Loucy (cell line): ENCODE results near the gene SOCS2.

Experiments used
- EZH2phosphoT487 ChIP-seq: fragments of 200-600 bp; IDR thresholded peaks from 2 replicates; pipeline ENCODE4 v1.6.1; 2018; ENCODE audit warnings: antibody characterized with exemption, mild to moderate bottlenecking, moderate library complexity, borderline replicate concordance
- TF ChIP-seq, protein P1 (sequence below): fragments of 200-600 bp; sonication (generic); conservative IDR thresholded peaks from 2 replicates; pipeline ENCODE4 v1.5.1; 2014; ENCODE audit warnings: mild to moderate bottlenecking, antibody characterized with exemption, low read length

DNA sequence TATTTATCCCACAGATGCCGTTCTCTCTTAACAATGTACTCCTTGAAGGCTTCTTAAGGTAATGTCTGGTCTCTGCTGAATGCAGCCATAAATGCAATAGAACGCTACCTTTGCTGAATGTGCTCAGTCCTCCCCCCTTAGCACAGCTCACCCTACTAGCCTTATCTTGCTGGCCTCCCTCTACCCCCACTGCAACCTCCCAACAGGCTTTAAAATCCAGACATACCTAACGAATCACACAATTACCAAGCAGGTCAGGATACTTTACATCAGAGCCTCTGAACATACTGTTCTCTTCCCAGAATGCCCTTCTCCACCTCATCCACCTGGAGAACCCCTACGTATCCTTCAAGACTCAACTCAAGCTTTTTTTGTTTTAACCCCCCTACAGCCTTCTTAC is 53.7 kb downstream of the SOCS2 start:
- TF ChIP-seq, protein P1, sequence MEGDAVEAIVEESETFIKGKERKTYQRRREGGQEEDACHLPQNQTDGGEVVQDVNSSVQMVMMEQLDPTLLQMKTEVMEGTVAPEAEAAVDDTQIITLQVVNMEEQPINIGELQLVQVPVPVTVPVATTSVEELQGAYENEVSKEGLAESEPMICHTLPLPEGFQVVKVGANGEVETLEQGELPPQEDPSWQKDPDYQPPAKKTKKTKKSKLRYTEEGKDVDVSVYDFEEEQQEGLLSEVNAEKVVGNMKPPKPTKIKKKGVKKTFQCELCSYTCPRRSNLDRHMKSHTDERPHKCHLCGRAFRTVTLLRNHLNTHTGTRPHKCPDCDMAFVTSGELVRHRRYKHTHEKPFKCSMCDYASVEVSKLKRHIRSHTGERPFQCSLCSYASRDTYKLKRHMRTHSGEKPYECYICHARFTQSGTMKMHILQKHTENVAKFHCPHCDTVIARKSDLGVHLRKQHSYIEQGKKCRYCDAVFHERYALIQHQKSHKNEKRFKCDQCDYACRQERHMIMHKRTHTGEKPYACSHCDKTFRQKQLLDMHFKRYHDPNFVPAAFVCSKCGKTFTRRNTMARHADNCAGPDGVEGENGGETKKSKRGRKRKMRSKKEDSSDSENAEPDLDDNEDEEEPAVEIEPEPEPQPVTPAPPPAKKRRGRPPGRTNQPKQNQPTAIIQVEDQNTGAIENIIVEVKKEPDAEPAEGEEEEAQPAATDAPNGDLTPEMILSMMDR: no peak
- TF ChIP-seq EZH2phosphoT487: no peak
